T1000 (cell line): ENCODE results near the gene ENC1.

Experiments used
- DNase-seq: peaks from one replicate; lab custom pipeline; 2025; ENCODE audit warnings: mixed read lengths; lab: John Stamatoyannopoulos, UW

Gene ENC1

GRCh38 chr5:74631081-74631953 lies 9.2 kb downstream of the ENC1 start:
- no peak for DNase-seq

- no peak for DNase-seq
These were observed 10.0 kb downstream of the ENC1 start for GRCh38 chr5:74630453-74631066.

- no peak for DNase-seq
These were observed 11.2 kb downstream of the ENC1 start for GRCh38 chr5:74629326-74629725.

- DNase-seq: no peak
These were observed 12.2 kb downstream of the ENC1 start for GRCh38 chr5:74628359-74628758.

GRCh38 chr5:74627646-74628279 lies 12.8 kb downstream of the ENC1 start:
- no peak for DNase-seq

- no peak for DNase-seq
These were observed 13.9 kb downstream of the ENC1 start for GRCh38 chr5:74626386-74627222.

- DNase-seq: no peak
These were observed 14.7 kb downstream of the ENC1 start for GRCh38 chr5:74625742-74626241.

GRCh38 chr5:74624931-74625505 lies 15.5 kb downstream of the ENC1 start:
- no peak for DNase-seq

GRCh38 chr5:74624501-74624900 lies 16.0 kb downstream of the ENC1 start:
- no peak for DNase-seq

GRCh38 chr5:74623748-74624408 lies 16.6 kb downstream of the ENC1 start:
- no peak for DNase-seq

GRCh38 chr5:74623006-74623611 lies 17.4 kb downstream of the ENC1 start:
- DNase-seq: no peak

GRCh38 chr5:74622122-74622521 lies 18.4 kb downstream of the ENC1 start:
- DNase-seq: no peak

- DNase-seq: no peak
These were observed 19.0 kb downstream of the ENC1 start for GRCh38 chr5:74621492-74621891.

GRCh38 chr5:74619308-74619707 lies 21.2 kb downstream of the ENC1 start:
- DNase-seq: no peak

GRCh38 chr5:74618106-74618505 lies 22.4 kb downstream of the ENC1 start:
- no peak for DNase-seq

- DNase-seq: no peak
These were observed 23.3 kb downstream of the ENC1 start for GRCh38 chr5:74617202-74617601.

- no peak for DNase-seq
These were observed 24.0 kb downstream of the ENC1 start for GRCh38 chr5:74616236-74617146.

GRCh38 chr5:74613283-74613682 lies 27.2 kb downstream of the ENC1 start:
- no peak for DNase-seq

- no peak for DNase-seq
These were observed 28.5 kb downstream of the ENC1 start for GRCh38 chr5:74612045-74612444.
